H1 (cell line): Measurements from ENCODE around the gene ZNF213. TPM values are rescaled to one million over a fixed set of nuclear protein-coding genes. Genes with fewer than 3 reads are reported as not detected.

Source experiments
- CBX5 ChIP-seq: fragments of 300-800, 300-1000 bp; sonication (generic); IDR thresholded peaks from 2 replicates; pipeline ENCODE4 v1.7.1; 2016; ENCODE audit warnings: antibody characterized with exemption, low read length, low read depth
- NRF1 ChIP-seq: IDR thresholded peaks from 2 replicates; pipeline ENCODE4 v1.6.1; 2011; ENCODE audit warnings: mild to moderate bottlenecking, low read depth, low read length, improper control_type of control experiment
- YY1 ChIP-seq: IDR thresholded peaks from 2 replicates; pipeline ENCODE4 v1.6.1; 2011; ENCODE audit warnings: low read depth, mild to moderate bottlenecking, low read length
- polyA plus RNA-seq, 7 experiments: library from polyadenylated mRNA; depleted of rRNA in 3 of 7; stranded (reverse) in 5 of 7; unstranded in 2 of 7; fragments of >200 nt in 5 of 7; fragments of 200-250 nt in 2 of 7; gene quantifications; 1 replicate in 5 of 7; 2 replicates in 1 of 7; 4 replicates in 1 of 7; pipeline versions ENCODE4 v1.2.1 to v1.2.3, GENCODE V29; 2011 to 2013; ENCODE audit warnings: missing spikeins in 2 of 7, mixed read lengths in 2 of 7
- total RNA-seq: library from RNA; stranded (reverse); fragmentation: NEBNext Ultra II Directional; extraction: Animal tissue kit (Norgen Biotek cat#: 25700); gene quantifications from 2 replicates; pipeline ENCODE4 v1.2.1, GENCODE V29; 2021

The ZNF213 gene
- total and polyA plus RNA-seq, 2 of the 8 experiments (the other 6 are each of a cell fraction or from before 2014, with no cell fraction given): 1.6 to 6.9 TPM

DNA sequence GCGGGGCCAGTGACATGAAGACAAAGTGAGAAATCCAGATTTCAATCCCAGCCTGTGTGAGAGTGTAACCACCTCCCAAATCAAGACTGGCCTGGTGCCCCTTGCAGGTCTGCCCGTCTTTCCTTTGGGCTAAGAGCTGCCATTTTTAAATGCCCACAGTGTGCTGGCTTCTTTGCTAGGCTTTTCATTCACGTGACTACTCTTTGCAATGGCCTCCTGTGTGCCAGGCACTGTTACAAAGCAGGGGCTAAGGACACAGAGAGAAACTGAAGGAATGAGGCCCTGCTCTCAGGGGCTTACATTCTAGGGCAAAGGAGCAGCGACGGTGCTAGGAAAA, 35.5 kb upstream of the ZNF213 start (continued):
- TF ChIP-seq NRF1: no peak
- TF ChIP-seq YY1: peak; percentile 83; the same call in 1 of the 2 replicates
- TF ChIP-seq CBX5: no peak
